SK-N-MC (cell line): Measurements from ENCODE around the gene ICOSLG.
"Not testable (repeated sequence)": the region's sequence is repeated elsewhere in the genome, so short reads cannot be mapped to it uniquely, and the experiment has no call there.

Experiments used
- EZH2 ChIP-seq: fragments of 200-600 bp; sonication (generic); IDR thresholded peaks from one replicate; pipeline ENCODE4 v1.6.1; 2017; ENCODE audit warnings: antibody characterized with exemption
- POLR2AphosphoS5 ChIP-seq: IDR thresholded peaks from 2 replicates; pipeline ENCODE4 v1.6.1; 2012; ENCODE audit warnings: mild to moderate bottlenecking, low read depth, low read length, borderline replicate concordance

- TF ChIP-seq POLR2AphosphoS5, EZH2: not testable (repeated sequence)
Observed at GRCh38 chr21:44249204-44250037, 8.7 kb upstream of the ICOSLG start.
